ENCODE results near the gene TXK. TPM values are rescaled to one million over a fixed set of nuclear protein-coding genes. Genes with fewer than 3 reads are reported as not detected.
A peak's percentile ranks its signal among the peaks of the same experiment; 100 is the strongest.

The TXK gene
- polyA plus RNA-seq, 1 donor = 4.9 TPM

DNA sequence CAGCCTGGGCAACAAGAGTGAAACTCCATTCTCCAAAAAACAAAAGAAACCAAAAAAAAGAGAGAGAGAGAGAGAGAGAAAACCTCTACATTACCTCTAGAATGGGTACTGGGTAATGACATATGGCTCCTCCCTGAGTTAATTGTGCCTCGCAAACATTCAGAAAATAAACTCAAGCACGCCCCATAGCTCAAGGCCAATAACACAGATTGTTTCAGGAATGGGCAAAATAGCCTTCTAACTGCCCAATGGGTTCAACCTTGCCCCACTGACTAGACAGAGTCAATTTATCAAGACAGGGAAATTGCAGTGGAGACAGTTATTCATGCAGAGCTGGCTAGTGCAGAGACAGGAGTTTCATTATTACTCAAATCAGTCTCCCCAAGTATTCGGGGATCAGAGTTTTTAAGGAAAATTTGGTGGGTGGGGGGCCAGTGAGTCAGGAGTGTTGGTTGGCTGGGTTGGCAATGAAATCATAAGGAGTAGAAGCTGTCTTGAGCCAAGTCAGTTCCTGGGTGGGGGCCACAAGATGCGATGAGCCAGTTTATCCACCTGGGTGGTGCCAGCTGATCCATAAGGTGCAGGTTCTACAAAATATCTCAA is 92.4 kb downstream of the TXK start:
- no peak for DNase-seq
- Histone ChIP-seq H3K36me3 (ENCODE audit: control insufficient read depth, insufficient read depth, low read length) (peaks cover 2% of the 10 kb centered on the region), H3K9me3 (ENCODE audit: control insufficient read depth, low read depth, low read length) (no peaks in the 10 kb centered on the region), H3K4me1 (ENCODE audit: control insufficient read depth, insufficient read depth, low read length) (peaks cover 10% of the 10 kb centered on the region), H3K27ac (ENCODE audit: low read length) (no peak overlapping the region), H3K27me3 (ENCODE audit: control insufficient read depth, insufficient read depth, low read length) (no peaks in the 10 kb centered on the region), H3K4me3 (ENCODE audit: low read length) (no peak overlapping the region)
- no CpG with 5 or more reads among the region's 4 CpGs for WGBS (ENCODE audit: insufficient coverage, low lambda C conversion rate)

DNA sequence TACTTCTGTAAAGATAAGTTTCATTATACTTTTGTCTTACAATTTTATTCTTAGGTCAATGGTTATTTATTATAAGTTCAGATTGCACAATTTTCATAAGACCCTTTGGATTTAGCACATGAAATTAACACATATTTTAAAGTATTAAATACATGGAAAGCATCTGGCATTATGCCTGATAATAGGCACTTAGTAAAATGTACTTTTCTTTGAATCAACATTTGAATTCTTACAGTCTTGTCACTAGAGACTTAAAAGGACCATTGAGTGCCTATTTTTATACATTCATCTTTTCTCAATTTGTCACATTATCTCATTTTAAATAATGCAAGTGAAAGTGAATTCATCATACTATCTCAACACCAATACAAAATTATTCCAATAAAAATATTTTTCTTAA is 94.5 kb downstream of the TXK start:
- DNase-seq = no peak
- Histone ChIP-seq H3K4me3 (ENCODE audit: low read length) (no peak overlapping the region), H3K27ac (ENCODE audit: low read length) (no peak overlapping the region), H3K27me3 (ENCODE audit: control insufficient read depth, insufficient read depth, low read length) (no peaks in the 10 kb centered on the region), H3K9me3 (ENCODE audit: control insufficient read depth, low read depth, low read length) (no peaks in the 10 kb centered on the region), H3K4me1 (ENCODE audit: control insufficient read depth, insufficient read depth, low read length) (peaks cover 10% of the 10 kb centered on the region), H3K36me3 (ENCODE audit: control insufficient read depth, insufficient read depth, low read length) (peaks cover 11% of the 10 kb centered on the region)

- no peak overlapping the region for H3K4me3 ChIP-seq (ENCODE audit: low read length)
- peaks cover 17% of the 10 kb centered on the region for H3K4me1 ChIP-seq (ENCODE audit: control insufficient read depth, insufficient read depth, low read length)
- no peaks in the 10 kb centered on the region for H3K9me3 ChIP-seq (ENCODE audit: control insufficient read depth, low read depth, low read length)
- DNase-seq = no peak
- no CpG with 5 or more reads among the region's 2 CpGs for WGBS (ENCODE audit: insufficient coverage, low lambda C conversion rate)
- H3K36me3 ChIP-seq (ENCODE audit: control insufficient read depth, insufficient read depth, low read length) = peaks cover 15% of the 10 kb centered on the region
- H3K27ac ChIP-seq (ENCODE audit: low read length) = no peak overlapping the region
- no peaks in the 10 kb centered on the region for H3K27me3 ChIP-seq (ENCODE audit: control insufficient read depth, insufficient read depth, low read length)
Measured at GRCh38 chr4:48038666-48039065, 95.4 kb downstream of the TXK start.

- WGBS (ENCODE audit: insufficient coverage, low lambda C conversion rate) = 43% methylated on average over 1 of the region's 2 CpGs
- no peak overlapping the region for H3K4me3 ChIP-seq (ENCODE audit: low read length)
- DNase-seq = no peak
- no peaks in the 10 kb centered on the region for H3K9me3 ChIP-seq (ENCODE audit: control insufficient read depth, low read depth, low read length)
- no peaks in the 10 kb centered on the region for H3K27me3 ChIP-seq (ENCODE audit: control insufficient read depth, insufficient read depth, low read length)
- no peak overlapping the region for H3K27ac ChIP-seq (ENCODE audit: low read length)
- peaks cover 15% of the 10 kb centered on the region for H3K36me3 ChIP-seq (ENCODE audit: control insufficient read depth, insufficient read depth, low read length)
- H3K4me1 ChIP-seq (ENCODE audit: control insufficient read depth, insufficient read depth, low read length) = peaks cover 22% of the 10 kb centered on the region
Measured at GRCh38 chr4:48037117-48037462, 97.0 kb downstream of the TXK start.

GRCh38 chr4:48035952-48036351 is 98.1 kb downstream of the TXK start:
- H3K4me3 ChIP-seq (ENCODE audit: low read length) = no peak overlapping the region
- H3K27me3 ChIP-seq (ENCODE audit: control insufficient read depth, insufficient read depth, low read length) = no peaks in the 10 kb centered on the region
- H3K27ac ChIP-seq (ENCODE audit: low read length) = no peak overlapping the region
- no peaks in the 10 kb centered on the region for H3K9me3 ChIP-seq (ENCODE audit: control insufficient read depth, low read depth, low read length)
- DNase-seq = no peak
- H3K4me1 ChIP-seq (ENCODE audit: control insufficient read depth, insufficient read depth, low read length) = peaks cover 32% of the 10 kb centered on the region
- H3K36me3 ChIP-seq (ENCODE audit: control insufficient read depth, insufficient read depth, low read length) = peaks cover 15% of the 10 kb centered on the region
- WGBS (ENCODE audit: insufficient coverage, low lambda C conversion rate) = 94% methylated on average over 2 of the region's 3 CpGs

DNA sequence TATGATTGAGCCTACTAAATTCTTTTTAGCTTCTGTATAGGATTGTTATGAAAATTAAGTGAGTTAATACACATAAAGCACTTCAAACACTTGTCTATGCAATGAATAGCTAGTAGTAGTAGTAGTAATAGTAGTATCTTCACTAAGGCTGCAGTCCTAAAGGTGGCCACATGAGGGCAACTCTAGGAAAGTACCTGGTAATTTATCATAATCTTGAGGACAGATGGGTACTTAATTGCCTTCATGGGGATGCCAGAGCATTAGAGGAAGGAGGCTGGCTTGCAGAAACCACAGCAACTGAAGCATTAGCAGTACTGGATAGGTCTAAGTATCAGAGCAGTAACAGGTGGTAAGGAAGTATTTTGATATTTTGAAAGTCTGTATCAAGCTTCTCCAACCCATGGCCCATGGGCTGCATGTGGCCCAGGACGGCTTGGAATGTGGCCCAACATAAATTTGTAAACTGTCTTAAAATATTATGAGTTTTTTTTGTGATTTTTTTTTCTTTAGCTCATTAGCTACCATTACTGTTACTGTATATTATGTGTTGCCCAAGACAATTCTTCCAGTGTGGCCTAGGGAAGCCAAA is 100.1 kb downstream of the TXK start:
- H3K4me3 ChIP-seq (ENCODE audit: low read length) = no peak overlapping the region
- peak in 1 of 2 donors; percentile 44 for DNase-seq
- H3K27me3 ChIP-seq (ENCODE audit: control insufficient read depth, insufficient read depth, low read length) = no peaks in the 10 kb centered on the region
- H3K9me3 ChIP-seq (ENCODE audit: control insufficient read depth, low read depth, low read length) = no peaks in the 10 kb centered on the region
- H3K36me3 ChIP-seq (ENCODE audit: control insufficient read depth, insufficient read depth, low read length) = peaks cover 15% of the 10 kb centered on the region
- peaks cover 43% of the 10 kb centered on the region for H3K4me1 ChIP-seq (ENCODE audit: control insufficient read depth, insufficient read depth, low read length)
- no CpG with 5 or more reads among the region's 1 CpG for WGBS (ENCODE audit: insufficient coverage, low lambda C conversion rate)
- peak overlapping the region; percentile 82 for H3K27ac ChIP-seq (ENCODE audit: low read length)

GRCh38 chr4:48033412-48033811 is 100.6 kb downstream of the TXK start:
- peak in 1 of 2 donors; percentile 51 for DNase-seq

DNA sequence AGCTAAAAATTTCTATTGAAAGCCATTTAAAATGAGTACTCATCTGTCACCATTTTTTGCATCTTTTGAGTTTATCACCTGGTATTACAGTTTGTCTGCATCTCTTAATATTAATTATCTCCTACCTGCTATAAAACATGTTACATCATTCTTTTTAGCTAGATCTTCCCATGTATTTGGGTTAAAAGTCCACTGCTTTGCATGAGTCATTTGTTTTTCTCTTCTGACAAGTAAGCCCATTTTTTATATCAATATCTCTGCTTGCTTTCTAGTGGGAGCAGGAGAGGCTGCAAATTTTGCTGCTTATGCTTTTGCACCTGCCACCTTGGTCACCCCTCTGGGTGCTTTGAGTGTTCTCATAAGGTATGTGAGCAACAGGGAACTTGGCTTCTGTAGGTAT is 101.3 kb downstream of the TXK start:
- Histone ChIP-seq H3K27me3 (ENCODE audit: control insufficient read depth, insufficient read depth, low read length) (no peaks in the 10 kb centered on the region), H3K27ac (ENCODE audit: low read length) (peak overlapping the region; percentile 82)
- DNase-seq = peak; percentile 54 to 77

More at GRCh38 chr4:48033412-48033811, 100.6 kb downstream of the TXK start:
- Histone ChIP-seq H3K4me3 (ENCODE audit: low read length) (no peak overlapping the region), H3K36me3 (ENCODE audit: control insufficient read depth, insufficient read depth, low read length) (peaks cover 15% of the 10 kb centered on the region), H3K9me3 (ENCODE audit: control insufficient read depth, low read depth, low read length) (no peaks in the 10 kb centered on the region), H3K27me3 (ENCODE audit: control insufficient read depth, insufficient read depth, low read length) (no peaks in the 10 kb centered on the region), H3K27ac (ENCODE audit: low read length) (peak overlapping the region; percentile 82), H3K4me1 (ENCODE audit: control insufficient read depth, insufficient read depth, low read length) (peaks cover 43% of the 10 kb centered on the region)

GRCh38 chr4:48031802-48032525 is 102.1 kb downstream of the TXK start:
- DNase-seq = peak in 1 of 2 donors; percentile 53
- H3K4me3 ChIP-seq (ENCODE audit: low read length) = no peak overlapping the region
- peaks cover 43% of the 10 kb centered on the region for H3K4me1 ChIP-seq (ENCODE audit: control insufficient read depth, insufficient read depth, low read length)
- no peaks in the 10 kb centered on the region for H3K9me3 ChIP-seq (ENCODE audit: control insufficient read depth, low read depth, low read length)
- no peaks in the 10 kb centered on the region for H3K27me3 ChIP-seq (ENCODE audit: control insufficient read depth, insufficient read depth, low read length)
- 100% methylated on average over 2 of the region's 12 CpGs for WGBS (ENCODE audit: insufficient coverage, low lambda C conversion rate)
- H3K27ac ChIP-seq (ENCODE audit: low read length) = peak overlapping the region; percentile 82
- H3K36me3 ChIP-seq (ENCODE audit: control insufficient read depth, insufficient read depth, low read length) = peaks cover 15% of the 10 kb centered on the region

More for the DNA sequence above, 101.3 kb downstream of the TXK start:
- Histone ChIP-seq H3K4me1 (ENCODE audit: control insufficient read depth, insufficient read depth, low read length) (peaks cover 43% of the 10 kb centered on the region), H3K9me3 (ENCODE audit: control insufficient read depth, low read depth, low read length) (no peaks in the 10 kb centered on the region), H3K4me3 (ENCODE audit: low read length) (no peak overlapping the region), H3K36me3 (ENCODE audit: control insufficient read depth, insufficient read depth, low read length) (peaks cover 15% of the 10 kb centered on the region)

DNA sequence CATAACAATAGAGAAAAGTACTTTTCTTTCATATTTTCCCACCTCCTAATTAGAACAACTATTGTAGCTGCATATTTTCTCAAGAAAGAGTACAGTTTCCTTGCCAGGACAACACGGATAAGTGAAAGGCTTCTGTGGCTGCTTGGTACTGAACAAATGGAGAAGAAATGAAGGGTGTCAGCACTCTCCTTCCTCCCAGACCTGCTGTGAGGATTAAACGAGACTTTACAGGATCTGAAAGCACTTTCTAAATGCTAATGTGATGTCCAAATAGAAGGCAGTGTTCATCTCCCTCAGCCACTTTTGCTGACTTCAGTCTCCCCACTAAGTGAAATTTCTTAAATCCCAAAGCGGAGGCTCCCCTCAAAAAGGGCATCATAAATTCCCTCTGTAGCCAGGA is 103.6 kb downstream of the TXK start:
- peaks cover 9% of the 10 kb centered on the region for H3K36me3 ChIP-seq (ENCODE audit: control insufficient read depth, insufficient read depth, low read length)
- peaks cover 43% of the 10 kb centered on the region for H3K4me1 ChIP-seq (ENCODE audit: control insufficient read depth, insufficient read depth, low read length)
- no peaks in the 10 kb centered on the region for H3K9me3 ChIP-seq (ENCODE audit: control insufficient read depth, low read depth, low read length)
- no CpG with 5 or more reads among the region's 3 CpGs for WGBS (ENCODE audit: insufficient coverage, low lambda C conversion rate)
- no peak overlapping the region for H3K4me3 ChIP-seq (ENCODE audit: low read length)
- no peaks in the 10 kb centered on the region for H3K27me3 ChIP-seq (ENCODE audit: control insufficient read depth, insufficient read depth, low read length)
- peak overlapping the region; percentile 33 for H3K27ac ChIP-seq (ENCODE audit: low read length)
- no peak for DNase-seq

DNA sequence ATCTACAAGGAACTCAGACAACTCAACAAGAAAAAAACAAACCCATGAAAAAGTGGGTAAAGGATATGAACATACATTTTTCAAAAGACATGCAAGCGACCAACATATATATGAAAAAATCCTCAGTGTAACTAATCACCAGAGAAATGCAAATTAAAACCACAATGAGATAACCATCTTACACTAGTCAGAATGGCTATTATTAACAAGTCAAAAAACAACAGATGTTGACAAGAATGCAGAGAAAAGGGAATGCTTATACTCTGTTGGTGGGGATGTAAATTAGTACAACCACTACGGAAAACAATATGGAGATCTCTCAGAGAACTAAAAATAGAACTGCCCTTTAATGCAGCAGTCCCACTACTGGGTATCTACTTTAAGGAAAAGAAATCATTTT is 105.4 kb downstream of the TXK start:
- no peaks in the 10 kb centered on the region for H3K9me3 ChIP-seq (ENCODE audit: control insufficient read depth, low read depth, low read length)
- H3K27ac ChIP-seq (ENCODE audit: low read length) = no peak overlapping the region
- H3K4me3 ChIP-seq (ENCODE audit: low read length) = no peak overlapping the region
- peaks cover 41% of the 10 kb centered on the region for H3K4me1 ChIP-seq (ENCODE audit: control insufficient read depth, insufficient read depth, low read length)
- H3K36me3 ChIP-seq (ENCODE audit: control insufficient read depth, insufficient read depth, low read length) = peaks cover 15% of the 10 kb centered on the region
- no peak for DNase-seq
- H3K27me3 ChIP-seq (ENCODE audit: control insufficient read depth, insufficient read depth, low read length) = no peaks in the 10 kb centered on the region
- no CpG with 5 or more reads among the region's 2 CpGs for WGBS (ENCODE audit: insufficient coverage, low lambda C conversion rate)
